ENCODE measurements around the gene SGSM2. TPM values are rescaled to one million over a fixed set of nuclear protein-coding genes. Genes with fewer than 3 reads are reported as not detected.

SGSM2 gene
- total and polyA plus RNA-seq, 2 experiments from 2014 or later, result 13.7 to 52.4 TPM

GRCh38 chr17:2390199-2390836, 53.0 kb downstream of the SGSM2 start:
- Histone ChIP-seq H3K27ac (ENCODE audit: low read depth) (no peak overlapping the region), H2AFZ (no peak overlapping the region), H3K79me2 (replicated peaks; ENCODE audit: insufficient read depth) (peaks cover 27% of the 10 kb centered on the region)

GRCh38 chr17:2391597-2392251, 54.4 kb downstream of the SGSM2 start:
- Histone ChIP-seq H3K4me2 (peak overlapping the region; percentile 96), H3F3A (replicated peaks; ENCODE audit: low read depth) (peaks cover 10% of the 10 kb centered on the region), H3K79me2 (replicated peaks; ENCODE audit: insufficient read depth) (peaks cover 37% of the 10 kb centered on the region), H3K27me3 (ENCODE audit: insufficient read depth) (no peaks in the 10 kb centered on the region), H4K20me1 (replicated peaks; ENCODE audit: insufficient read depth) (no peaks in the 10 kb centered on the region; the same call in 1 of the 2 replicates), H2AFZ (no peak overlapping the region), H3K4me1 (ENCODE audit: insufficient read depth) (peaks cover 15% of the 10 kb centered on the region), H3K27ac (ENCODE audit: low read depth) (no peak overlapping the region), H3K9me2 (ENCODE audit: insufficient read depth) (no peaks in the 10 kb centered on the region), H3K4me3 (peak overlapping the region; percentile 85), H3K36me3 (ENCODE audit: insufficient read depth) (no peaks in the 10 kb centered on the region)
- H3K36me3 Mint-ChIP-seq (ENCODE audit: low read depth), result peaks cover 17% of the 10 kb centered on the region; the same call in 2 of the 3 replicates
- no peak for DNase-seq (ENCODE audit: low spot score)
- no peak for TF ChIP-seq REST (IDR thresholded peaks at IDR 0.05; ENCODE audit: unreplicated experiment)
- TF ChIP-seq NANOG (IDR thresholded peaks at IDR 0.05; ENCODE audit: borderline replicate concordance), result no peak
- no peak for TF ChIP-seq CREB1 (CRISPR knock-in tag; IDR thresholded peaks at IDR 0.05; ENCODE audit: low read depth)
- no peak for TF ChIP-seq ZNF462 (CRISPR knock-in tag; IDR thresholded peaks at IDR 0.05)
- TF ChIP-seq CTCF (conservative IDR thresholded peaks at IDR 0.05; ENCODE audit: low read depth in 2 of 2), result no peak
- peak overlapping the region; percentile 87 for H3K27ac Mint-ChIP-seq
- peaks cover 49% of the 10 kb centered on the region for H3K4me1 Mint-ChIP-seq
- peaks cover 30% of the 10 kb centered on the region for H3K27me3 Mint-ChIP-seq (ENCODE audit: insufficient read depth, low read depth, poor library complexity)
- peak overlapping the region; percentile 84 for H3K4me3 Mint-ChIP-seq
- H3K9me3 Mint-ChIP-seq, result peaks cover 3% of the 10 kb centered on the region; the same call in 1 of the 3 replicates
- ATAC-seq, result no peak

More at GRCh38 chr17:2390199-2390836, 53.0 kb downstream of the SGSM2 start:
- ATAC-seq (no peak), DNase-seq (ENCODE audit: low spot score) (no peak)
- Histone ChIP-seq H4K20me1 (replicated peaks; ENCODE audit: insufficient read depth) (no peaks in the 10 kb centered on the region; the same call in 1 of the 2 replicates), H3K36me3 (ENCODE audit: insufficient read depth) (no peaks in the 10 kb centered on the region), H3K27me3 (ENCODE audit: insufficient read depth) (no peaks in the 10 kb centered on the region), H3K4me1 (ENCODE audit: insufficient read depth) (peaks cover 13% of the 10 kb centered on the region), H3F3A (replicated peaks; ENCODE audit: low read depth) (peaks cover 3% of the 10 kb centered on the region; the same call in 1 of the 2 replicates), H3K9me2 (ENCODE audit: insufficient read depth) (no peaks in the 10 kb centered on the region), H3K4me3 (no peak overlapping the region), H3K4me2 (no peak overlapping the region)
- Mint-ChIP-seq H3K9me3 (peaks cover 3% of the 10 kb centered on the region; the same call in 1 of the 3 replicates), H3K4me3 (peak overlapping the region; percentile 23; the same call in 1 of the 3 replicates), H3K4me1 (peaks cover 39% of the 10 kb centered on the region), H3K36me3 (ENCODE audit: low read depth) (peaks cover 17% of the 10 kb centered on the region; the same call in 2 of the 3 replicates), H3K27me3 (ENCODE audit: insufficient read depth, low read depth, poor library complexity) (peaks cover 31% of the 10 kb centered on the region), H3K27ac (peak overlapping the region; percentile 81; the same call in 1 of the 2 replicates)
- TF ChIP-seq CREB1 (CRISPR knock-in tag; IDR thresholded peaks at IDR 0.05; ENCODE audit: low read depth) (no peak), ZNF331 (CRISPR knock-in tag; IDR thresholded peaks at IDR 0.05; ENCODE audit: low read depth) (no peak), JUNB (IDR thresholded peaks at IDR 0.05; ENCODE audit: unreplicated experiment) (no peak)
